NCI-H2196 treated with DMSO at 0.1 percent for 48 hours (cell line): ENCODE data around the gene ABCA6.

ENCODE experiments used
- DNase-seq: peaks from one replicate; lab custom pipeline; 2025; ENCODE audit not compliant: unreplicated experiment; lab: John Stamatoyannopoulos, UW

The ABCA6 gene

GRCh38 chr17:69142175-69142802 is 594 bp upstream of the ABCA6 start:
- no peak for DNase-seq

- DNase-seq = no peak
Measured at GRCh38 chr17:69134112-69134511, 7.6 kb downstream of the ABCA6 start.

GRCh38 chr17:69130627-69131296 is 10.9 kb downstream of the ABCA6 start:
- DNase-seq = no peak

DNA sequence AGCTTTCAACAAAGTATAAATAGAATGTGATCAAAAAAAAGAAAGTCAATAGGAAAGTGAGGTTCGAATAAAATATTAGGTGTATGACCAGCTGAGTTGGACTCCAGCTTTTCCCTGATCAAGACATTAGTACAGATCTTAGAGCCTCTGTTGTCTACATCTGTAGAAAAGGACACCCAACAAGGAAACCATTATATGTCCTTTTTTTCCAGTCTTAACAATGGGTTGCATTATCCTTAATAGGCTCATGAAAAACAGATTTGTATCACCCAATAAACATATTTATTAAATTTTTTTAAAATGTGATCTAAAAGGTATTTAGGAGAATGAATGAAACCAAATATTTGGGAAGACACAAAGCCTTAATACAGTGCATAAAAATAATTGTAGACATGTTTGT is 18.1 kb downstream of the ABCA6 start:
- DNase-seq = no peak

DNA sequence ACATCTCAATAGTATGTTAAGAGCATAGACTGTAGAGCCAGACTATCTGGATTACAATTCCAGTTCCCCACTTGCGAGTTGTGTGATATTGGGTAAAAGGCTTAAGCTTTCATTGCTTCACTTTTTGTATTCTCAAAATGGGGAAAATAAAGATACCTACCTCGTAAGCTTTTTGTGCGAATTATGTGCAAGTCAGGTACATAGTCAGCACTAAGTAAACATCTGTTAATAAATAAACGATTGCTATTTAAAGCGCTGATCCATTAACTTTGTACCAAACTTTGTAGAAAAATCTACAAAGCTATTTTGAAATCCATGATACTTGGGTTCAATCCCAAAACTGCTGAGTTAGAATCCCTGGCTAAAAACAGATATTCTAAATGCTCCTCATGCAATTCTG is 19.6 kb downstream of the ABCA6 start:
- DNase-seq = no peak

- no peak for DNase-seq
Measured at GRCh38 chr17:69117855-69118784, 23.6 kb downstream of the ABCA6 start.

DNA sequence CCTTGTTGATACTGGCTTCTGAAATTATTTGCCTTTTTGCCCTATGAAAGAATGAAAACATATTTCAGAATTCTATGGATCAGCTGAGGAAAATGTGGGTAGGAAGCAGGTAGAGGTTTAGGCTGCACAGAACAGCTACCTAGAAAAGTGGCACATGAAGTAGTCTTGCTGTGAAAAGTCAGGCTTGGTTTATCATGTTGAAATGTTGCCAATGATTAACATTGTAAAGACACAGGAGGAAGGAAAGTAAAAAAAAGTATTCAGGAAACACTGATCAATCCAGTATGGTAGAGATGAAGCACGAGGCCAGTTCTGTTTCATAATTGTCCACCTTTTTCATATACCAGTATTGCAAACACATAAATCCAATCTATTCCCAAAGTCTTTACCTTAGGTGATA is 29.9 kb downstream of the ABCA6 start:
- no peak for DNase-seq

GRCh38 chr17:69105907-69106730 is 35.6 kb downstream of the ABCA6 start:
- no peak for DNase-seq

DNA sequence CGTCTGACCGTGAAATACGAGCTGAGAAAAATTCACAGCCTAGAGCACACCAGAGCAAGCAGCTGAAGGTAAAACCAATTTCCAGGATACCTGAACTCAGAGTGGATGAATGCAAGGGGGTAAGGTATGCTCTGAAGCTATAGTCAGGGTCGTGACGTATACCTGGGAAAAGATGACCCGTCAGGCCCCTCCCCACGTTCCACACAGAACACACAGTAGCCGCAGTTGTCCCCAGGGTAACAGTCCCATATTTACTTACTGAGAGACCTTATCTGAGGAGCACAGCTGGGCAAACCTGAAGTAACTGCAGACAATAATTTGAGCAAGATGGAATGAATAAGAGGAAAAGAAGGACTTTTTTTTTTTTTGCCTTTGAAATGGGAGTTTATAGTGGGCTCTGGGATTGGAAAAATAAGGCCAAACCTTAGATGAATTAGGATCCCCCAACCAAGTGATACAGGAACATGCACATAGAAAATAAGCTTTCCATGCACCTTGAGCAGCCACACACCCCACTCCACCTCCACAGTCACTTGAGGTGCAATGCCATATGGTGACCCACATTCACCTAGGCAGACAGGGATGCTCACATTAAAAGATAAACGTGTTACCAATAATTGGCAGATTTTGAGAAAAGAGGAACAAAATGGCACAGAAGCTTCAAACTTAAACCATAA is 38.0 kb downstream of the ABCA6 start:
- DNase-seq = no peak

DNA sequence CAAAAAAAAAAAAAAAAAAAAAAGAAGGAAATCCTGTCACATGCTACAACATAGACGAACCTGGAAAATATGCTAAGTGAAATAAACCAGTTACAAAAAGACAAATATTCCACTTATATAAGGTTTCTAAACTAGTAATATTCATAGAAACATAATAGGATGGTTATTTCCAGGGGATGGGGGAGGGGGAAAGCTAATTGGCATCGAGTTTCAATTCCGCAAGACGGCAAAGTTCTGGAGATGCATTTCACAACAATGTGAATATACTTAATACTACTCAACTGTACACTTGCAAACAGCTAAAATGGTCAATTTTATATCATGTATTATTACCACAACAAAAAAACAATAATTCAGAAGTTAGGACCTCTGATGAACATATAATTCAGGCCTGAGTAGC is 43.1 kb downstream of the ABCA6 start:
- no peak for DNase-seq

GRCh38 chr17:69096541-69096940 is 45.2 kb downstream of the ABCA6 start:
- DNase-seq = no peak

- no peak for DNase-seq
Measured at GRCh38 chr17:69093995-69094394, 47.7 kb downstream of the ABCA6 start.

- no peak for DNase-seq
Measured at GRCh38 chr17:69093279-69093789, 48.4 kb downstream of the ABCA6 start.

DNA sequence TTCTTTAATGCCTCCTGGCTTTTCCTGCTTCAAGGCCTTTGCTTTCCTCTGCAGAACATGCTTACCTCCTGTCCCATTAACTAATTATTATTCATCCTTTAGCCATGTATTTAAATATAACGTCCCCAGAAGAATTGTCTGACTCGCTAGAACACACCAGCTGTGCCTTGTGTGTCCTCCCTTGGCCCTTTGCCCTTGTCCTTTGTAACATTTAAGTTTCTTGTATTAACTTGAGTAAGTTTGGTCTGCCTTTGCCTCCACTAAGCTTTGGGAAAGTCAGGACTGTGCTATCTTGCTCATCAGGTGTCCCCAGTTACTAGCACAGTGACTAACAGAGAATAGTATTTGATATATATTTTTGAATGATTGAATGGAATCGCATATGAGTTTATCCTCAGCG is 51.3 kb downstream of the ABCA6 start:
- DNase-seq = no peak

GRCh38 chr17:69088643-69089200 is 53.0 kb downstream of the ABCA6 start:
- no peak for DNase-seq

- no peak for DNase-seq
Measured at GRCh38 chr17:69086641-69087040, 55.1 kb downstream of the ABCA6 start.

- DNase-seq = no peak
Measured at GRCh38 chr17:69084911-69085310, 56.8 kb downstream of the ABCA6 start.

DNA sequence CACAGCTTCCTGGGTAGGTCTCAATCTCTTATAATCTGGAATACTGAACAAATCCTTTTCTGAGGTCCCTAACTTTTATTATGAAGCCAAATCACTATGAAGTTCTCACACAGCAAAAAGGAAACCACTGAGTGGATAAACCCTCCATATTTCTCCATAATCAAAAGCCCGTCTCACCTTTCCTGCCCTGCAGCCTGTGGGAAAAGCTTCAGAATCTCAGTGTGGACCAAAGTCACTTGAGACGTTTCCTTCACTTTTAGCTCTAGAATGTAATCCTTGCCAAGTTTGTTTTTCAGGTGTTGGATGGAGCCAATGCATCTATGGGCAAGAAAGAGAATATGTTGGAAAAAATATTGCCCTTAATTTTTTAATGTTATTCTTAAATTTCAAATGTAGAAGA is 59.0 kb downstream of the ABCA6 start:
- no peak for DNase-seq

- no peak for DNase-seq
Measured at GRCh38 chr17:69078864-69079263, 62.8 kb downstream of the ABCA6 start.

- DNase-seq = no peak
Measured at GRCh38 chr17:69075823-69076222, 65.9 kb downstream of the ABCA6 start.
